ENCODE results near the gene TDRD9.

The TDRD9 gene

DNA sequence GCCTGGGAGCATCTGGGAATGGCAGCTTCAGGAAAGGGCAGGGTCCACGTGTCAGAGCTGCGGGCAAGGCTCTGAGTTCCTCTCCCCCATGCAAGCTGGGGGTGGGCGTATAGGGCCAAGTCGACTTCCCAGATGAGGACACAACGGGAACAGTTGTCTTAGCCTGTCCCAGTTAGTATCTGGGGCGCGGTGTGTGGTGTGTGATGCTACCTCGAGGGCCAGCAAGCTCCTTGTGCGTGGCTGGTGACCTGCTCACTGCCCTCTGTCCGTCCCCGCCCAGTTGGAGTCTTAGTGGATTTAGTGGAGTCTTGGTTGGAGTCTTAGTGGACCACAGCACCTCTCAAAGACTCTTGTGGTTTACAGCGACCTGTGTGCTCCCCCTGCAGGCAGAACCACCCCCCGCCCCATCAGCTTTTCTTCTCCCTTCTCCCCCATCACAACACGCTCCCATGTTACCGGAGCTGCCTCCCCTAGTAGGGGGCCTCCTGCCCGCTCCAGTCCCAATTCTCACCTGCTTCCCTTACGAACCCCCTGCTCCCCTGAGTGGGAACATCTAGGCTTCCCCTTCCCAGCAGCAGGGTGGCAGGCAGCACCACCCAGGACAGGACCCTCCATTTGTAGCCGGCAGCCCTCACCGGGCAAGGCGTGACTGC, 165.9 kb downstream of the TDRD9 start:
- no peak for DNase-seq

DNA sequence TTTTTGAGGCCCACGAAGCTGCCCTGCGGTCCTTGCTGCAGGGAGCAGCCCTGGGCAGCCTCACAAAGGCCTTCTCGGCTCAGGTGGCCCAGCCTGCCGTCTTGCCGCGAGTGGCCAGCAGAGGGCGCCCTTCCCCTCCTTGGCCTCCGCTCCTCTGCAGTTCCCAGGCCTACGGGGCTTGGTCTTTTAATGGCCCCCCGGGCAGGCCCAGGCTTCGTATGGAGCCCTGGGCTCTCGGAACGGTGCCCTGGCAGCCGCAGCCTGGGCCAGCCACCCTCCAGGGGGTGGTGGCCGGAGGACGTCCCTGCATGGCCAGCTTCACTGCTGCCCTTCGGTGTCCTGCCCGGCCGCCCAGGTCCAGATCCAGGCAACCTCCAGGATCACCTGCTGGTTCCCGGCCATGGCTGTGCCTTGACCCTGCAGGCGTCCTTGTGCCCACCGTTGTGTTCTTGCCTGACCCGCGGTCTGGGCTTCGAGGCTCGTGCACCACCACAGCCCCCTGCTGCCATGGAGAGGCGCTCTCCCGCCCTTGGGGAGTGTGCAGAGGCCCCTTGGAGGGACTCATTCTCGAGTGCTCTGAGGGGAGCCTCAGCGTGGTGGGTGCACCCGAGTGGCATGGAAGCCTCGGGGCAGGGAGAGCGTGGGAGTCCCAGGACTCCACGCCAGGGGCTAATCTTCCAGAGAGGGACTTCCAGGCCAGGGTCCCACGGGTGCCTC, 166.6 kb downstream of the TDRD9 start:
- peak; percentile 60 for DNase-seq

- no peak for DNase-seq
Measured at GRCh38 chr14:104095426-104096310, 167.4 kb downstream of the TDRD9 start.

- DNase-seq, result no peak
Measured at GRCh38 chr14:104096318-104096717, 168.1 kb downstream of the TDRD9 start.

DNA sequence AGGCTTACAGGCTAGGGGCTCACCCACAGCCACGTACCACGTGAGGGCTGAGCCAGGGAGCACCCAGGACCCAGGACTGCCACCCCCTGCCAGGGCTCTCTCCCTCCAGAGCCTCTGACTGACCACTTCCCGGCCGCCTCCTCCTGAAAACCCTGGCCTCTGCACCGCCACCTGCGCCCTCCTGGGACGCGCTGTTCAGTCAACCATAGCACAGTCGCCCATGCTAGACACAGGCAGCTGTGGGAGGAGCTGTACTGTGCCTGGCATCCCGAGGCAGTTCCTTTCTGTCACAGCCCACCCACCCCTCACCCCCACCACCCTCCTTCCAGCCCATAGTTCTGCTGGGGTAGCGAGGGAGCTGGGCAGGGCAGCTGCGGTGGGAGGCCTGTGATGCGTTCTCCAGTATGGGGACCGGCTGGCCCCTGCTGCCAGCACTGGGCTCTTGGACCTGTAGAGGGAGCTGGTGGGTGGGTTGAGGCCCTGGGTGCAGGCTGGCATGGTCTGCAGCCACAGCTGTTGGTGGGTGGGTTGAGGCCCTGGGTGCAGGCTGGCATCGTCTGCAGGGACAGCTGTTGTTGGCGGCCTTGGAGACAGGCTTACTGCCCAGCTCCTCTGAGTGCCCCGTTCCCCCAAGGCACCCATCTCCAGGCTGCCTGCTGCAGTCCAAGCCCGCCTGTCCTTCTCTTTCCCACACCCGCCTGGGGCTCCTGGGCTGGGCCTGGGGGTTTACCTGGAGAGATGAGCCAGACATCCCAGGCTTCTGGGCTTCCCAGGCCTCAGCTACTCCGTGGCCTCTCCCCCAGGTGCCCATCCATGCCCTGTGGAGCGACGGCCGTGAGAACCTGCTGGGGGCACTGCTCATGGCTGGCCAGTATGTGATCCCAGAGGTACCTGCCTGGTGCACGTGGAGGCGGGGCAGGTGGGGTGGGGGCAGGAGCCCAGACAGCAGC, 168.8 kb downstream of the TDRD9 start:
- no peak for DNase-seq

DNA sequence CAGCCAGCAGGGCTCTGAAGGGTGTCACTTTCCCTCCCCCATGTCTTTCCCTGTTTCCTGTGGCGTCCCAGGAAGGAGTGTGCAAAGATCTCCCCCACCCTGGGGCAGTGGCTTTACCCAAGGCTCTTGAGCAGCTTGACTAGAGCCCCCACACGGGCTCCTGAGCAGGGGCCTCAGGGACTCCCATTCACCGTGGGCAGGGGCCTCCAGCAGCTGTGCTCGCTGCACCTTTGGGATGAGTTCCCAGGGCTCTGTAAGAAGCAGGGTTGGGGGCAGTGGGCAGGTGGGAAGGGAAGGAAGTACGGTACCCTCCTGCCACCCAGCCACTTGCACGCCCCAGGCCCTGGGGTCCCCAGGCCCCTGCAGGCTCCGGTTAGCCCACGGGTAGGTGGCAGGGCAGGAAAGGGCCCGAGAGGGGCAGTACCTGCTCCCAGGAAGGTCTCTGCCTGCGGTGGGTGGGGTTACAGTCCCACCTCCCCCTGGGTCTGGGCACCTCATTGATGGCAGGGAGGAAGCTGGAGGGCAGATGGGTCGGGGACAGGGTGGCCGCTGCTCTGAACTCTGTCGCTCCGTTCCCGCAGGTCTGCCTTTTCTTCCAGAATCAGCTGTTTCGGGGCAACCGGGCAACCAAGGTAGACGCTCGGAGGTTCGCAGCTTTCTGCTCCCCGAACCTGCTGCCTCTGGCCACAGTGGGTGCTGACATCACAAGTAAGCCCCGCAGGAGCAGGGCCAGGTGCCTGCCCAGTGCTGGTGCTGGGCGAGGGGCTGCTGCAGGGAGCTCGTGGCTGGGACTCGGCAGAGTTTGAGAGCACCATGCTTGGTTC, 170.2 kb downstream of the TDRD9 start:
- DNase-seq, result no peak

DNA sequence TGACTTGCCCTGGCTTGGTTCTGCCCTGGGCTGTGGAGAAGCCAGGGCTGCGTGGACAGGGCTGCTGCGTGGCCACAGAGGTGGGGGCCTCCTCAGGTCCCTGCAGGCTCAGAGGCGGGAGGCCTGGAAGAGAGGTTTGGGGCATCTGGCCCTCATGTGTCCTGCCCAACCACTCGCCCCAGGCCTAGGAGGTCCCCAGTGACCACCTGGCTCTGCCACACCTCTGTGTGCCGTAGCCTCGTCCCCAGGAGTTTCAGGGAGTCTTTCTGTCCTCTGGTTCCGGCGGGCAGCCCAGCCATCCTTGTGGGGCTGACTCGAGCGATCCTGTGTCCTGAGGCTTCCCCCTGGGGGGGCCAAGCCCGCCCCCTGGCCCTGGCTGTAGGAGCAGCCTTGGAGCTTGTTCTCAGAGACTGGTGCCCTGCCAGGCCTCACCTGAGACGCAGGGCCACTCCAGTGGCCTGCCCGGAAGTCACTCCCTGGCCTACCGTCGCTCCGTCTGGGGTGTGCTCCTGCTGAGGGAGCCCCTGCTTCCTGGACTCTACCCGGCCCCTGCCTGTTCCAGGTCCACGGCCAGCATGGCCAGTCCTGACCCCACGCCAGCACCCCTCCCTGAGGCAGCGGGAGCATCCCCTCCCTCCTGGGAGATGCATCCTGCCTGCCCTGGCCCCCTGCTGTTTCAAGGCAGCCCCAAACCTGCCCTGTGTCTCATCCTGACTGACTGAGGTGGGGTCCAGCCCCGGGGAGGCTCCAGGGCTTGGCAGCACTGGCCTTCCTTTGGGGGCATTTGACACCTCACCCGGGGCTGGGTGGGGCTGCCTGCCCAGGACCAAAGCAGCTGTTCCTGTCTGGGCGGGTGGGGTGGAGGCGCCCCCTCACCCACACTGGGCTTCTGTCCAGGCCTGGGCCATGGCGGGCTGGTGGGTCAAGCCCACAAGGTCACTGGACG, 171.1 kb downstream of the TDRD9 start:
- no peak for DNase-seq

GRCh38 chr14:104100171-104101085, 172.2 kb downstream of the TDRD9 start:
- no peak for DNase-seq

GRCh38 chr14:104101086-104101621, 172.9 kb downstream of the TDRD9 start:
- no peak for DNase-seq

- no peak for DNase-seq
Measured at GRCh38 chr14:104101651-104102281, 173.5 kb downstream of the TDRD9 start.
